ENCODE measurements around the gene TNNI2.

DNA sequence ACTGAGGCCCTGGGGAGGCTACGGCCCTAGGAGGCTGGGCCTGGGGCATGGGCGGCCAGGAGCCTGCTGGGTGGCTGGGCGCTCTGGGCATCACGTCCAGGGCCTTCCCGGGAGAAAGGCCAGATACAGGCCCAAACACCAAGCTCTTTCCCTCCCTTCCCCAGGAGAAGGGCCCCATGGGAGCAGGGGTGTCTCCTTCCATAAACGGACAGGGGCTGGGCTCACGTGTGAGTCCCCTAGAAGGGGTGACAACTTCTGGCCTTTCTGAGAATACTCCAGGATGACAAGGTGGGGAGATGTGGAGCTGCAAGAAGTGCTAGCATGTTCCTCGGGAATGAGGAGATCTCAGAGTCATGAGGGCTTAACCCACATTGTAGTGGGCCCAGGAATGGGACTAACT, 23.5 kb upstream of the TNNI2 start:
- TF ChIP-seq, protein P1, sequence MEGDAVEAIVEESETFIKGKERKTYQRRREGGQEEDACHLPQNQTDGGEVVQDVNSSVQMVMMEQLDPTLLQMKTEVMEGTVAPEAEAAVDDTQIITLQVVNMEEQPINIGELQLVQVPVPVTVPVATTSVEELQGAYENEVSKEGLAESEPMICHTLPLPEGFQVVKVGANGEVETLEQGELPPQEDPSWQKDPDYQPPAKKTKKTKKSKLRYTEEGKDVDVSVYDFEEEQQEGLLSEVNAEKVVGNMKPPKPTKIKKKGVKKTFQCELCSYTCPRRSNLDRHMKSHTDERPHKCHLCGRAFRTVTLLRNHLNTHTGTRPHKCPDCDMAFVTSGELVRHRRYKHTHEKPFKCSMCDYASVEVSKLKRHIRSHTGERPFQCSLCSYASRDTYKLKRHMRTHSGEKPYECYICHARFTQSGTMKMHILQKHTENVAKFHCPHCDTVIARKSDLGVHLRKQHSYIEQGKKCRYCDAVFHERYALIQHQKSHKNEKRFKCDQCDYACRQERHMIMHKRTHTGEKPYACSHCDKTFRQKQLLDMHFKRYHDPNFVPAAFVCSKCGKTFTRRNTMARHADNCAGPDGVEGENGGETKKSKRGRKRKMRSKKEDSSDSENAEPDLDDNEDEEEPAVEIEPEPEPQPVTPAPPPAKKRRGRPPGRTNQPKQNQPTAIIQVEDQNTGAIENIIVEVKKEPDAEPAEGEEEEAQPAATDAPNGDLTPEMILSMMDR (IDR thresholded peaks at IDR 0.05), result no peak
- TF ChIP-seq POLR2A (IDR thresholded peaks at IDR 0.05), result no peak
- no peak for TF ChIP-seq EP300 (IDR thresholded peaks at IDR 0.05)
- no peak for TF ChIP-seq POLR2AphosphoS5 (IDR thresholded peaks at IDR 0.05)

Data from suprapubic skin (tissue), 4 donors.